Suprapubic skin (tissue), 3 donors: ENCODE measurements around the gene SFRP5.

Source experiments
- CTCF ChIP-seq, 2 donors: fragments of 200-600 bp in 1 of 2; fragments of 450-650 bp in 1 of 2; sonication (generic) in 1 of 2; IDR thresholded peaks; one replicate each; pipeline ENCODE4 v1.5.1; 2016 to 2019; ENCODE audit warnings: antibody characterized with exemption in 2 of 2, mild to moderate bottlenecking in 1 of 2, moderate library complexity in 1 of 2
- POLR2AphosphoS5 ChIP-seq, 3 donors: sonication (generic); formaldehyde crosslinking; IDR thresholded peaks; one replicate each; pipeline ENCODE4 v1.6.1; 2017; ENCODE audit warnings: antibody characterized with exemption in 3 of 3

DNA sequence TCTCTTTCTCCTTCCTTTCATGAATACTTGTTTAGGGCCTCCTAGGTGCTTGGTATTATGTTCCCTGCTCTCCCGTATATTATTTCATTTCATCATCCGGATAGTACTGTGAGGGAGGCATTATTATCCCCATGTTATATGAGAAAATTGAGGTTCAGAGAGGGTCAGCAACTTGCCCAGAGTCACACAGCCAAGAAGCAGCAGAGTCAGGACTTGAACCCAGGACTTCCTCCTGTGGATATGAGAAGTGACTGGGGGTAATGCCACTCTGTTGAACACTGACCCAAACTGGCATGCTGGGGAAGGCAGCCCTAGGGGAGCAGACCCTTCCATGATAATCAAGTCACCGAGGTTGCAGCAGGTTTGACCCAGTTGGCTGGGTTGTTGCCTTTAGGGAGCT lies 8.2 kb upstream of the SFRP5 start:
- TF ChIP-seq POLR2AphosphoS5 (IDR thresholded peaks at IDR 0.05) = no peak
- TF ChIP-seq CTCF (IDR thresholded peaks at IDR 0.05) = no peak
